Ovary (tissue), 9 donors: ENCODE measurements around the gene SLCO3A1. TPM values are rescaled to one million over a fixed set of nuclear protein-coding genes. Genes with fewer than 3 reads are reported as not detected.

ENCODE experiments used
- DNase-seq, 5 donors: peaks; one replicate each; pipeline ENCODE4 v3.0.0-alpha.2; 2019 to 2020
- H3K27ac ChIP-seq, 2 donors: fragments of 200-600 bp; one replicate each; pipeline versions ENCODE4 v1.5.1 to v1.8.0; 2019 to 2022
- H3K27me3 ChIP-seq: fragments of 200-600 bp; one replicate; pipeline ENCODE4 v1.8.0; 2022
- H3K36me3 ChIP-seq: fragments of 200-600 bp; sonication (generic); one replicate; pipeline ENCODE4 v1.5.1; 2019
- H3K4me1 ChIP-seq: one replicate; pipeline ENCODE4 v1.8.1; 2013; ENCODE audit warnings: mild to moderate bottlenecking, moderate library complexity; ENCODE audit not compliant: insufficient read depth
- H3K4me3 ChIP-seq: fragments of 200-600 bp; sonication (generic); one replicate; pipeline ENCODE4 v1.5.1; 2017
- H3K9me3 ChIP-seq, 2 donors: fragments of 200-600 bp in 1 of 2; sonication (generic) in 1 of 2; one replicate each; pipeline versions ENCODE4 v1.5.1 to v1.8.1; 2013 to 2019; ENCODE audit warnings: mild to moderate bottlenecking in 1 of 2, moderate library complexity in 1 of 2
- EP300 ChIP-seq: sonication (generic); formaldehyde crosslinking; IDR thresholded peaks from one replicate; pipeline ENCODE4 v1.6.1; 2017; ENCODE audit warnings: antibody characterized with exemption
- POLR2A ChIP-seq: fragments of 450-650 bp; IDR thresholded peaks from one replicate; pipeline ENCODE4 v1.6.1; 2017; ENCODE audit warnings: antibody characterized with exemption, mild to moderate bottlenecking, moderate library complexity
- WGBS, 3 donors: extraction: QIAGEN DNeasy Blood & Tissue Kit in 1 of 3; methylation state at CpG; one replicate each; pipeline versions ENCODE4 v1.1.5 to v1.1.7; 2013 to 2017; 5-methylcytosine and 5-hydroxymethylcytosine counted together
- intact Hi-C, 4 donors: fragments of 100-400 bp; cut with DNase I; formaldehyde crosslinking; loops; one replicate each; pipeline versions ENCODE4 v1.11.0 to v1.15.1; 2022 to 2023
- polyA plus RNA-seq, 2 donors: library from polyadenylated mRNA; stranded (reverse); fragments of 200-250 nt in 1 of 2; fragments of 350-450 nt in 1 of 2; fragmentation: Illumina TruSeq in 1 of 2; extraction: RNeasy Lipid Tissue Mini Kit (QIAGEN cat#74804) in 1 of 2; gene quantifications; one replicate each; pipeline ENCODE4 v1.2.3, GENCODE V29; 2013 to 2014
- total RNA-seq, 7 donors: library from RNA; depleted of rRNA in 2 of 7; stranded (reverse); fragments of >200 nt in 2 of 7; fragmentation: NEBNext Ultra II Directional in 3 of 7; extraction: Animal tissue kit (Norgen Biotek cat#: 25700) in 3 of 7; gene quantifications; one replicate each; pipeline versions ENCODE4 v1.1.0 to v1.2.4, GENCODE V29; 2016 to 2023
- TF ChIP-seq, protein P1 (sequence below), 3 donors: fragments of 450-650 bp in 2 of 3; fragments of 200-600 bp in 1 of 3; IDR thresholded peaks; one replicate each; pipeline versions ENCODE4 v1.5.1 to v1.8.0; 2016 to 2022; ENCODE audit warnings: antibody characterized with exemption in 3 of 3, mild to moderate bottlenecking in 1 of 3
- donor health status: DM: no; HTN: no; CAD: no; lungs with moderate emphysema.
- donor health status: DM: no; HTN: no; CAD: no.
- donor health status: Bipolar disorder and iron deficiency.
- donor health status: DM: yes; HTN: yes; CAD: no.
- donor health status: DM: no; HTN: no; CAD: no.
- donor health status: DM: yes; HTN: yes; CAD: no.

Gene SLCO3A1
- total and polyA plus RNA-seq, 9 donors, result 5.0 to 20.0 (median 12.5) TPM

DNA sequence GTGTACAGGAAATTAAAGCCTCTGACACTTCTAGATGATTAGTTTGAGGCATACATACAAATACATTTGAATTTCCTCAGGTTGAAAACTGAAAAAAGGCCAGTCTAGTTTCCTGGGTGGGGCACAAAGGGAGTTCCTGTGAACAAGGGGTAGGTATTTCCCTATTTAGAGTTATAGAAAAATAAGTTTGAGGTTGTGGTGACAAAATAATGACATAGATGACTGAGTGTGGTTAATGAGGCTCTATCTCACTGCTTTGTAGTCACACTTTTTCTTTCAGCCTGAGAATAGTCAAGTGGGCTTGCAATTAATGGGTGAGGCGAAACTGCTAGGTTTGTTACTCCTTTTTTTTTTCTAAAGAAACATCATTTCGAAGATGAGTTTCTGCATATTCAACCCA, 4.3 kb downstream of the SLCO3A1 start:
- TF ChIP-seq EP300 (no peak), POLR2A (no peak)
- TF ChIP-seq, protein P1, sequence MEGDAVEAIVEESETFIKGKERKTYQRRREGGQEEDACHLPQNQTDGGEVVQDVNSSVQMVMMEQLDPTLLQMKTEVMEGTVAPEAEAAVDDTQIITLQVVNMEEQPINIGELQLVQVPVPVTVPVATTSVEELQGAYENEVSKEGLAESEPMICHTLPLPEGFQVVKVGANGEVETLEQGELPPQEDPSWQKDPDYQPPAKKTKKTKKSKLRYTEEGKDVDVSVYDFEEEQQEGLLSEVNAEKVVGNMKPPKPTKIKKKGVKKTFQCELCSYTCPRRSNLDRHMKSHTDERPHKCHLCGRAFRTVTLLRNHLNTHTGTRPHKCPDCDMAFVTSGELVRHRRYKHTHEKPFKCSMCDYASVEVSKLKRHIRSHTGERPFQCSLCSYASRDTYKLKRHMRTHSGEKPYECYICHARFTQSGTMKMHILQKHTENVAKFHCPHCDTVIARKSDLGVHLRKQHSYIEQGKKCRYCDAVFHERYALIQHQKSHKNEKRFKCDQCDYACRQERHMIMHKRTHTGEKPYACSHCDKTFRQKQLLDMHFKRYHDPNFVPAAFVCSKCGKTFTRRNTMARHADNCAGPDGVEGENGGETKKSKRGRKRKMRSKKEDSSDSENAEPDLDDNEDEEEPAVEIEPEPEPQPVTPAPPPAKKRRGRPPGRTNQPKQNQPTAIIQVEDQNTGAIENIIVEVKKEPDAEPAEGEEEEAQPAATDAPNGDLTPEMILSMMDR (IDR thresholded peaks at IDR 0.05), result no peak
- H3K4me3 ChIP-seq, result no peak overlapping the region
- H3K4me1 ChIP-seq, result peaks cover 8% of the 10 kb centered on the region
- no peak for DNase-seq
- no peaks in the 10 kb centered on the region for H3K9me3 ChIP-seq
- H3K27me3 ChIP-seq, result no peaks in the 10 kb centered on the region
- intact Hi-C loops, result loop anchor here in 3 of 4 donors (10.0 kb wide), 4 partner anchors 87 to 553 kb away; no protein-coding TSS in a partner anchor
- H3K36me3 ChIP-seq, result no peaks in the 10 kb centered on the region
- no peak overlapping the region for H3K27ac ChIP-seq
- WGBS, 3 donors, result 84 to 97% (median 88%) methylated on average over 2 of the region's 2 CpGs

DNA sequence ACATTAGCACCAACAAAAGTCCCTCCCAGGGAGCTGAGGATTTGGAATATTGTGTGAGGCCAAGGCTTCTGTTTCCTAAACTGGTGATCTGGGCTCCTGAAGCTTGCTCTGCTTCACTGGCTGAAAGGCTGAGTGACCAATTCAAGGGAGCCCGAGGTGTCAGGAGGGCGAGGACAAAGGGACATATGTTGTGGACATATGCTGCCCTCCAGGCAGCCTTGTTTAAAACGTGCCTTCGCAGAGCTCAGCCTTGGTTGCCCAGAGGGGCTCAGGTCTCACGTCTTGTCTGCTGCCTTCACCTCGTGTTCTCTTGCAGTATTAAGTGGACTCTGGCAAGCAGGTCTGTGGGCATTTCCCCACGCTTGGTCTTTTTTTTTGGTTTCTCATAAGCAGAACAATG, 7.0 kb downstream of the SLCO3A1 start:
- no peak overlapping the region for H3K4me3 ChIP-seq
- 88 to 89% (median 88%) methylated on average over 7 of the region's 7 CpGs for WGBS, 3 donors
- H3K27me3 ChIP-seq, result no peaks in the 10 kb centered on the region
- no peaks in the 10 kb centered on the region for H3K36me3 ChIP-seq
- H3K27ac ChIP-seq, result no peak overlapping the region
- intact Hi-C loops, result no loop called here
- peaks cover 12% of the 10 kb centered on the region for H3K4me1 ChIP-seq
- no peak for DNase-seq
- TF ChIP-seq EP300, result no peak
- TF ChIP-seq, protein P1 (IDR thresholded peaks at IDR 0.05), result no peak
- TF ChIP-seq POLR2A, result no peak
- no peaks in the 10 kb centered on the region for H3K9me3 ChIP-seq

DNA sequence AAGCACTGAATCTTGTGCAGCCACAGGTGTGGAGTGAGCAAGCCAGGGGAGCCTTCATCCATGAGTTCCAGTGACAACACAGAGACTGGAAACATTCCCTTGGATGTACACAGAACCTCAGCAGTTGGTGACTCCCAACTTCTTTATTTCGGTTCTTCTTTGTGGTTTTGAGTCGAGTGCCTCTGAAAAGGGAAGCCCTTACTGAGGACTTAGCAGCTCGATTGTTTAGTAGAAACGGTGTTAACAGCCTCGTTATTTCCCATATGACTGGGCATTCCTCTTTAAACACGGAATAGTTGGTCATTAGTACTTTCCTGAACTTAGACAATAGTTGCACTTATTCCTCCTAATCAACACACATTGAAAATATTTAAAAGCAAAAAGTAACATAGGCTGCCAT, 7.7 kb downstream of the SLCO3A1 start:
- intact Hi-C loops, result no loop called here
- Histone ChIP-seq H3K27me3 (no peaks in the 10 kb centered on the region), H3K4me1 (peaks cover 13% of the 10 kb centered on the region), H3K4me3 (no peak overlapping the region), H3K27ac (no peak overlapping the region), H3K36me3 (no peaks in the 10 kb centered on the region), H3K9me3 (no peaks in the 10 kb centered on the region)
- no peak for DNase-seq
- TF ChIP-seq, protein P1 (IDR thresholded peaks at IDR 0.05), result no peak
- TF ChIP-seq EP300, result no peak
- no peak for TF ChIP-seq POLR2A
- 88 to 94% (median 92%) methylated on average over 6 of the region's 6 CpGs for WGBS, 3 donors

DNA sequence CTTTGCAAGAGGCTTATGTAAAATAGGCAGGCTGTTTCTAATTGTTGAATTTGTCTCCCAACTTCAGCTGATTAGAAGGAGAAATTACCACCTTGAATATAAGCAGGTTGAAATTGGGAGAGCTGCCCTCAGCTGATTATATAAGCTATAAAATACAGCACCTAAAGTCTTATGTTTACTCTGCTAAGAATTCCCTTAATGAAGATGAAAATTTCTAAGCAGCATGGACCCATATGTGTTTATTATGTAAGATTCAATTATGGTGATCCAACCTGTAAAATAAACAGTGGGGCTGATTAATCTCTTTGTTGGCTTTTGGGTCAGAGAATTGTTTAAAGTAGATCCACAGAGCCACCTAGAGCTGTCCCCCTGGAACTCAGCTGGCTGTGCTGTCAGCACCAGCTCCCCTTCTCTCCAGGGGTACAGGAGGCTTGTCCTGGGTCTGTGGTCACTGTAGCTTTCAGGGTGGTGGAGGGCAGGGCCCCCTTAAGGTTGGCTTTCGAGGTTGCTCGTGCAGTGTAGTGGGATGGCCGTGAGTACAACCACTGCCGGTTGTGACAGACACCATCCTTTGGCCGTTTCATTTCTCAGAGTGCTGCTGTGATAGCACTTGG, 9.5 kb downstream of the SLCO3A1 start:
- intact Hi-C loops, result no loop called here
- no peak for DNase-seq
- H3K9me3 ChIP-seq, result no peaks in the 10 kb centered on the region
- H3K4me1 ChIP-seq, result peaks cover 15% of the 10 kb centered on the region
- no peak overlapping the region for H3K4me3 ChIP-seq
- no peaks in the 10 kb centered on the region for H3K36me3 ChIP-seq
- H3K27me3 ChIP-seq, result no peaks in the 10 kb centered on the region
- WGBS, 3 donors, result 73 to 85% (median 79%) methylated on average over 5 of the region's 5 CpGs
- no peak overlapping the region for H3K27ac ChIP-seq
- TF ChIP-seq POLR2A, result no peak
- TF ChIP-seq EP300, result no peak
- TF ChIP-seq, protein P1 (IDR thresholded peaks at IDR 0.05), result no peak
